PC-3 (cell line): ENCODE measurements around the gene CACUL1.

Experiments used
- CTCF ChIP-seq: fragments of 300-600 bp; sonication (generic); conservative IDR thresholded peaks from 2 replicates; pipeline ENCODE4 v1.5.1; 2017; ENCODE audit warnings: antibody characterized with exemption, low read depth, mild to moderate bottlenecking, low read length
- EZH2 ChIP-seq: fragments of 300-600 bp; sonication (generic); IDR thresholded peaks from one replicate; pipeline ENCODE4 v1.6.1; 2017; ENCODE audit warnings: antibody characterized with exemption, mild to moderate bottlenecking, low read length; ENCODE audit not compliant: unreplicated experiment

DNA sequence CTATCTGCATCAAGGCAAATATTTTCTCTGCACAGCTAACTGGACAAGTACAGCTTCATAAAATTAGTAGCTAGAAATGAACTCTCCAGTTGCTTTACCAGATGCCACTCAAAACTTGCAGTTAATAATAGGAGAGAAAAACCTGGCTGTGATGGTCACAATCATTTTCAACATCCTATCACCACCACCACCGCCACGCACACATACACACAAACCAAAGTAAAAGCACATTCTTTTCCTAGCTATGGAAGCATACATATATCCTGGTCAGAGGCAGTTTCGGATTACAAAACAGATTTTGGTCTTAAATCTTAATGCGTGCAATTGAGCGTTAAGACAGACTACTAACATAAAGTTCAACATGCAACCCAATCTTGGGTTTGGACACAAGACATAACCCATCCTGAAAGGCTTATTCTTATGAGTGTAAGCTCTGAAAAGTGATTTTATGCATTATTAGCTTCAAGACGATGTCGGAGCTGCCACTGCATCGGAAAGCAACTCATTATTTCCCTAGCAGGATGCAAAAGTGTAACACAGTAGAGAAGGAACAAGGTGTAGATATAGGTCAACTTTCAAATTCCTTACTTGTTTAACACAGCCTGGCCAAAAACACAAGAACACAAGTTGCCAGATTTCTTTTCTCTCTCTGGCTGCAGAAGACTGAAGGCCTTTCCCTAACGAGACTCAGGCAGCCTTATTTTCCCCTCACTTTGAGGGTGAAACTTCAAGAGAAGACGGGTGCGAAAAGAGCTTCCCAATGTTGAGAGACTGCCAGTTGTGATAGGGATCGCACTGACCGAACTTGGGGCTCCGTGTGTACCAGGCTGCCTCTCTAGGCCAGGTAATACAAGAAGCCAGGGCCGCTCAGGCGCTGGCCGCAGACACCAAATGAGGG, 1.2 kb downstream of the CACUL1 start:
- TF ChIP-seq CTCF (no peak), EZH2 (no peak)
